ENCODE results near the gene SRPK2. TPM values are rescaled to one million over a fixed set of nuclear protein-coding genes. Genes with fewer than 3 reads are reported as not detected.

SRPK2 gene
- total and polyA plus RNA-seq, 2 of the 8 experiments (the other 6 are each of a cell fraction or from before 2014, with no cell fraction given) = 10.0 to 47.1 TPM

DNA sequence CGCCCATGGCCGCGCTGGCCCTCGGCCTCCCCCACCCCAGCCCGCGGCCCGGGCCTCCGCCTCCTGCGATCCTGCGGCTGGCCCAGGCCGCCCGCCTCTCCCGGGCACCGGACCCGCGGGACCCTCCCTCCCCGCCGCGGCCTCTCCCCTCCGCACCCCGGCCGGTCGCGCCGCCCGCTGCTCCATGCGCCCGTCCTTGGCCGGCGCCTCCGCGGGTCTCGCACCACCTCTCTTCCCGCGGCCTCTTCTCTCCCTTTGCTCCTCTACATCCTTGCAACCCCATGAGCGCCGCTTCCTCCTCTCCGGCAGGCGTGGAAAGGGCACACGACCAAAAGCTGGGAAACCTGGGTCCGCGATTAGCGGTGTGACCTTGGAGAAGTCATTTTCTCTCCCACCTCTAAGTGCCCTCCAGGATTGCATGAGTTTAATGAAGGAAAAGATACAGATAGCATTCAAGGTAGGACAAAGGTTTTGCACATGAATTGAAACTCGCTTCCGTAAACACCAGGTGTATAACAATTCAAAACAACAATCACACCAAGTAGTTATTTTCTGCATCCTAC is 448 bp upstream of the SRPK2 start (continued):
- TF ChIP-seq HDAC6 (IDR thresholded peaks at IDR 0.05; ENCODE audit: low read depth, low read length) = no peak
- TF ChIP-seq, protein P1, sequence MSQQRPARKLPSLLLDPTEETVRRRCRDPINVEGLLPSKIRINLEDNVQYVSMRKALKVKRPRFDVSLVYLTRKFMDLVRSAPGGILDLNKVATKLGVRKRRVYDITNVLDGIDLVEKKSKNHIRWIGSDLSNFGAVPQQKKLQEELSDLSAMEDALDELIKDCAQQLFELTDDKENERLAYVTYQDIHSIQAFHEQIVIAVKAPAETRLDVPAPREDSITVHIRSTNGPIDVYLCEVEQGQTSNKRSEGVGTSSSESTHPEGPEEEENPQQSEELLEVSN (IDR thresholded peaks at IDR 0.05) = no peak
- no peak for TF ChIP-seq SP2 (IDR thresholded peaks at IDR 0.05; ENCODE audit: low read length)
- TF ChIP-seq NRF1 (IDR thresholded peaks at IDR 0.05; ENCODE audit: low read depth, low read length) = no peak
- TF ChIP-seq POLR2AphosphoS5 (IDR thresholded peaks at IDR 0.05; ENCODE audit: low read depth, low read length) = 0 out of 2 replicates have a peak, but pooled peaks have one; percentile 42
- TF ChIP-seq CEBPB (IDR thresholded peaks at IDR 0.05; ENCODE audit: low read depth, low read length) = no peak
- TF ChIP-seq KDM1A (IDR thresholded peaks at IDR 0.05; ENCODE audit: borderline replicate concordance, low read length) = peak; percentile 99
- TF ChIP-seq CTBP2 (IDR thresholded peaks at IDR 0.05; ENCODE audit: borderline replicate concordance, insufficient read depth, insufficient read length, low read length) = no peak
- peak; percentile 8; the same call in 1 of the 2 replicates for TF ChIP-seq PHF8 (conservative IDR thresholded peaks at IDR 0.05; ENCODE audit: low read depth, low read length)
- TF ChIP-seq RFX5 (IDR thresholded peaks at IDR 0.05; ENCODE audit: borderline replicate concordance, low read depth, low read length) = no peak
- TF ChIP-seq RBBP5 (IDR thresholded peaks at IDR 0.05; ENCODE audit: borderline replicate concordance, low read depth, low read length) = no peak
- no peak; a peak in 2 of 4 replicates for TF ChIP-seq SIN3A (conservative IDR thresholded peaks at IDR 0.05 in 1 of 2, IDR thresholded peaks at IDR 0.05 in 1 of 2; ENCODE audit: low read depth in 1 of 2, low read length in 2 of 2)
- TF ChIP-seq JUND (IDR thresholded peaks at IDR 0.05; ENCODE audit: low read length) = no peak
